ENCODE results near the gene PPP1R3E. TPM values are rescaled to one million over a fixed set of nuclear protein-coding genes. Genes with fewer than 3 reads are reported as not detected.
A peak's percentile ranks its signal among the peaks of the same experiment; 100 is the strongest.

Gene PPP1R3E
- total and polyA plus RNA-seq, 2 of the 13 experiments (the other 11 are each of a cell fraction or from before 2014, with no cell fraction given) = 16.5 to 26.5 TPM

DNA sequence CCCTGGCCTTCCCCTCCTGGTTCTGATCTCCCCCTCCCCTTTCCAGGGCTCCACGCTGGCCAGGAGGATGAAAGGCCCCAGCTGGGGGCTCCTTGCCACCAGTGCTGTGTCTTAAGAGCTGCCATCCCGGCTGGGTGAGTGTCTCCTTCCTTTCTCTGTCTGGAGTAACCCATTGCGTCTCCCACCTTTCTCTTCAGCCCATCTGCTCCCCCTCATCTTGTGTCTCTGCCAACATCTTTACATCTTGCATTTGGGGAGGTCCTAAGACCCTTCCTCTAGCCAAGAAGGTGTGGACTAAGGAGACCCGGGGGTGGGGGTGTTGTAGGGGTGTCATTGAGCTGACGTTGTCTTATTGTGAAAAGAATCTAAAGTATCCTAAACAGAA lies 4.5 kb upstream of the PPP1R3E start (continued):
- TF ChIP-seq AKNA (CRISPR knock-in tag; IDR thresholded peaks at IDR 0.05; ENCODE audit: borderline replicate concordance) (no peak), ONECUT2 (CRISPR knock-in tag; IDR thresholded peaks at IDR 0.05) (no peak), FOXP4 (CRISPR knock-in tag; IDR thresholded peaks at IDR 0.05) (no peak), ZNF598 (CRISPR knock-in tag; IDR thresholded peaks at IDR 0.05; ENCODE audit: borderline replicate concordance) (no peak), ARNT (IDR thresholded peaks at IDR 0.05) (no peak), ZSCAN29 (CRISPR knock-in tag; conservative IDR thresholded peaks at IDR 0.05) (no peak), RXRA (CRISPR knock-in tag; IDR thresholded peaks at IDR 0.05) (no peak), POLR2AphosphoS2 (IDR thresholded peaks at IDR 0.05; ENCODE audit: low read depth, low read length) (no peak), AGO1 (IDR thresholded peaks at IDR 0.05; ENCODE audit: low read depth, low read length, poor library complexity, severe bottlenecking) (no peak), SSRP1 (CRISPR knock-in tag; IDR thresholded peaks at IDR 0.05) (0 out of 2 replicates have a peak, but pooled peaks have one; percentile 13), ATF7-NPFF (CRISPR knock-in tag; IDR thresholded peaks at IDR 0.05; ENCODE audit: low read depth) (no peak), ZNF530 (CRISPR knock-in tag; IDR thresholded peaks at IDR 0.05; ENCODE audit: low read depth) (no peak), TCF12 (IDR thresholded peaks at IDR 0.05) (no peak), TCF12 (CRISPR knock-in tag; IDR thresholded peaks at IDR 0.05) (no peak), FIP1L1 (IDR thresholded peaks at IDR 0.05; ENCODE audit: borderline replicate concordance, insufficient read depth, low read depth, low read length) (no peak)
- TF ChIP-seq, protein P1, sequence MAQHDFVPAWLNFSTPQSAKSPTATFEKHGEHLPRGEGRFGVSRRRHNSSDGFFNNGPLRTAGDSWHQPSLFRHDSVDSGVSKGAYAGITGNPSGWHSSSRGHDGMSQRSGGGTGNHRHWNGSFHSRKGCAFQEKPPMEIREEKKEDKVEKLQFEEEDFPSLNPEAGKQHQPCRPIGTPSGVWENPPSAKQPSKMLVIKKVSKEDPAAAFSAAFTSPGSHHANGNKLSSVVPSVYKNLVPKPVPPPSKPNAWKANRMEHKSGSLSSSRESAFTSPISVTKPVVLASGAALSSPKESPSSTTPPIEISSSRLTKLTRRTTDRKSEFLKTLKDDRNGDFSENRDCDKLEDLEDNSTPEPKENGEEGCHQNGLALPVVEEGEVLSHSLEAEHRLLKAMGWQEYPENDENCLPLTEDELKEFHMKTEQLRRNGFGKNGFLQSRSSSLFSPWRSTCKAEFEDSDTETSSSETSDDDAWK (CRISPR knock-in tag; IDR thresholded peaks at IDR 0.05) = no peak
- TF ChIP-seq, protein P2, sequence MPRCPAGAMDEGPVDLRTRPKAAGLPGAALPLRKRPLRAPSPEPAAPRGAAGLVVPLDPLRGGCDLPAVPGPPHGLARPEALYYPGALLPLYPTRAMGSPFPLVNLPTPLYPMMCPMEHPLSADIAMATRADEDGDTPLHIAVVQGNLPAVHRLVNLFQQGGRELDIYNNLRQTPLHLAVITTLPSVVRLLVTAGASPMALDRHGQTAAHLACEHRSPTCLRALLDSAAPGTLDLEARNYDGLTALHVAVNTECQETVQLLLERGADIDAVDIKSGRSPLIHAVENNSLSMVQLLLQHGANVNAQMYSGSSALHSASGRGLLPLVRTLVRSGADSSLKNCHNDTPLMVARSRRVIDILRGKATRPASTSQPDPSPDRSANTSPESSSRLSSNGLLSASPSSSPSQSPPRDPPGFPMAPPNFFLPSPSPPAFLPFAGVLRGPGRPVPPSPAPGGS (CRISPR knock-in tag; IDR thresholded peaks at IDR 0.05) = no peak
